Heart left ventricle (tissue), 16 donors: ENCODE measurements around the gene SULT1C2. TPM values are rescaled to one million over a fixed set of nuclear protein-coding genes. Genes with fewer than 3 reads are reported as not detected.
"Not testable (repeated sequence)": the region's sequence is repeated elsewhere in the genome, so short reads cannot be mapped to it uniquely, and the experiment has no call there.

Experiments
- ATAC-seq, 4 donors: fragments of 200-7000 bp; cut with Tn5 transposase; one replicate each; pipeline ENCODE4 v1.9.1; 2020 to 2022; ENCODE audit warnings: moderate library complexity in 4 of 4, mild to moderate bottlenecking in 3 of 4, moderate number of reproducible peaks in 1 of 4
- DNase-seq, 5 donors: peaks; one replicate each; pipeline ENCODE4 v3.0.0-alpha.2; 2020
- H3K27ac ChIP-seq, 12 donors: fragments of 200-600 bp; sonication (generic) in 4 of 12; one replicate each; pipeline versions ENCODE4 v1.5.0 to v1.8.0; 2016 to 2022; ENCODE audit warnings: mild to moderate bottlenecking in 2 of 12
- H3K27me3 ChIP-seq, 9 donors: fragments of 200-600 bp; sonication (generic) in 2 of 9; one replicate each; pipeline versions ENCODE4 v1.5.1 to v1.8.0; 2016 to 2022; ENCODE audit warnings: mild to moderate bottlenecking in 3 of 9
- H3K36me3 ChIP-seq, 9 donors: fragments of 200-600 bp; sonication (generic) in 2 of 9; one replicate each; pipeline versions ENCODE4 v1.5.0 to v1.8.0; 2018 to 2022; ENCODE audit warnings: mild to moderate bottlenecking in 2 of 9
- H3K4me1 ChIP-seq, 12 donors: fragments of 200-600 bp; sonication (generic) in 4 of 12; one replicate each; pipeline versions ENCODE4 v1.5.0 to v1.8.0; 2016 to 2022; ENCODE audit warnings: mild to moderate bottlenecking in 3 of 12
- H3K4me3 ChIP-seq, 12 donors: fragments of 200-600 bp; sonication (generic) in 4 of 12; one replicate each; pipeline versions ENCODE4 v1.5.0 to v1.8.0; 2017 to 2022; ENCODE audit warnings: mild to moderate bottlenecking in 9 of 12, moderate library complexity in 4 of 12
- H3K9me3 ChIP-seq, 12 donors: fragments of 200-600 bp; sonication (generic) in 4 of 12; one replicate each; pipeline versions ENCODE4 v1.5.0 to v1.8.0; 2016 to 2022; ENCODE audit warnings: mild to moderate bottlenecking in 1 of 12
- POLR2A ChIP-seq, 2 donors: fragments of 450-650 bp; IDR thresholded peaks; one replicate each; pipeline ENCODE4 v1.6.1; 2017; ENCODE audit warnings: antibody characterized with exemption in 2 of 2, mild to moderate bottlenecking in 2 of 2, moderate library complexity in 2 of 2
- WGBS, 4 donors: extraction: QIAGEN DNeasy Blood & Tissue Kit in 2 of 4; methylation state at CpG; one replicate each; pipeline versions ENCODE4 v1.1.5 to v1.1.7; 2013 to 2018; 5-methylcytosine and 5-hydroxymethylcytosine counted together
- intact Hi-C, 10 donors: fragments of 100-400 bp; cut with DNase I; formaldehyde crosslinking; loops; one replicate each; pipeline versions ENCODE4 v1.11.1 to v1.14.2; 2022
- polyA plus RNA-seq, 2 donors: library from polyadenylated mRNA; stranded (reverse); fragments of 200-250 nt; gene quantifications; one replicate each; pipeline ENCODE4 v1.2.3, GENCODE V29; 2013
- total RNA-seq, 9 donors: library from RNA; depleted of rRNA in 2 of 9; stranded (reverse); fragments of >200 nt in 2 of 9; fragmentation: NEBNext Ultra II Directional in 3 of 9; extraction: Animal tissue kit (Norgen Biotek cat#: 25700) in 3 of 9; gene quantifications; one replicate each; pipeline versions ENCODE4 v1.1.0 to v1.2.4, GENCODE V29; 2016 to 2023
- TF ChIP-seq, protein P1 (sequence below), 12 donors: fragments of 200-600 bp; sonication (generic) in 4 of 12; IDR thresholded peaks; one replicate each; pipeline versions ENCODE4 v1.5.0 to v1.8.0; 2018 to 2022; ENCODE audit warnings: antibody characterized with exemption in 12 of 12, mild to moderate bottlenecking in 5 of 12
- donor health status: ischemic (EF 13 %, LVEDD 7.1; RV severe dilation, severe dysfunction).
- donor health status: healthy with polysubstance abuse.
- donor health status: DM: no; HTN: yes; CAD: no.
- donor health status: DM: no; HTN: no; CAD: no.
- donor health status: ischemic (EF 25% LVEDD 6.9; RV normal size, moderate dysfunction).
- donor health status: ischemic (EF 25% LVEDD 5.7; RV mildly dilated, moderate dysfunction).
- donor health status: healthy.
- donor health status: DM: yes; HTN: yes; CAD: no.
- donor health status: ischemic (EF 35%, LVEDD 5.7; RV mildly dilated, moderate dysfunction).
- donor health status: nonischemic (EF 11% LVEDD 7.7; RV severe dilation, severe dysfunction).
- donor health status: DM: yes; HTN: yes; CAD: no.
- donor health status: PGD.
- donor health status: ischemic (EF 29% LVEDD 5.4; RV normal size, mild dysfunction).
- donor health status: nonischemic (EF 23%, LVEDD 6.1; RV moderate dilation, normal function).

Gene SULT1C2
- total and polyA plus RNA-seq, 11 donors = 0.16 to 2.9 (median 0.77) TPM; not detected in 3

DNA sequence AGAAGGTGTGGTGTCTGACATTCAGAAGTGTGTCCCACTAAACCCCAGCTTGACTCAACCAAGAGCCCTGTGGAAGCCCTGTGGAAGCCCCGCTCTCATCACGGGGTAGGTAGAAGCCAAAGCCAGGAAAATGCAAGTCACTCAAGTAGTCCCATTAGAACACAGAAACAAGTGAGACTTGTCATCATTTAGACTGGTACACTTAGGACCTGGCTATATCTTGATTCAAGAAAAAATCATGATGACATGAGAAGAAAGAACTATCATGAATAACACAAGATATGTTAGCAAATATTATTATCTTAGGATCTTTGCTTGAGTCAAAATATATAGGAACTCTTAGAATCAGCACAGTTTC is 60.9 kb downstream of the SULT1C2 start:
- no peak overlapping the region for H3K4me3 ChIP-seq
- H3K4me1 ChIP-seq = no peaks in the 10 kb centered on the region
- H3K36me3 ChIP-seq = no peaks in the 10 kb centered on the region
- 70 to 85% (median 82%) methylated on average over 2 of the region's 2 CpGs for WGBS, 4 donors
- DNase-seq = no peak
- intact Hi-C loops = loop anchor here in 2 of 10 donors (5.0 to 10.0 kb wide), 2 partner anchors 233 to 235 kb away; no protein-coding TSS in a partner anchor
- TF ChIP-seq POLR2A (IDR thresholded peaks at IDR 0.05) = no peak
- TF ChIP-seq, protein P1, sequence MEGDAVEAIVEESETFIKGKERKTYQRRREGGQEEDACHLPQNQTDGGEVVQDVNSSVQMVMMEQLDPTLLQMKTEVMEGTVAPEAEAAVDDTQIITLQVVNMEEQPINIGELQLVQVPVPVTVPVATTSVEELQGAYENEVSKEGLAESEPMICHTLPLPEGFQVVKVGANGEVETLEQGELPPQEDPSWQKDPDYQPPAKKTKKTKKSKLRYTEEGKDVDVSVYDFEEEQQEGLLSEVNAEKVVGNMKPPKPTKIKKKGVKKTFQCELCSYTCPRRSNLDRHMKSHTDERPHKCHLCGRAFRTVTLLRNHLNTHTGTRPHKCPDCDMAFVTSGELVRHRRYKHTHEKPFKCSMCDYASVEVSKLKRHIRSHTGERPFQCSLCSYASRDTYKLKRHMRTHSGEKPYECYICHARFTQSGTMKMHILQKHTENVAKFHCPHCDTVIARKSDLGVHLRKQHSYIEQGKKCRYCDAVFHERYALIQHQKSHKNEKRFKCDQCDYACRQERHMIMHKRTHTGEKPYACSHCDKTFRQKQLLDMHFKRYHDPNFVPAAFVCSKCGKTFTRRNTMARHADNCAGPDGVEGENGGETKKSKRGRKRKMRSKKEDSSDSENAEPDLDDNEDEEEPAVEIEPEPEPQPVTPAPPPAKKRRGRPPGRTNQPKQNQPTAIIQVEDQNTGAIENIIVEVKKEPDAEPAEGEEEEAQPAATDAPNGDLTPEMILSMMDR (IDR thresholded peaks at IDR 0.05) = no peak
- peaks cover 0 to 12% (median 0%) of the 10 kb centered on the region in 9 donors for H3K27me3 ChIP-seq
- no peak for ATAC-seq
- H3K9me3 ChIP-seq = no peaks in the 10 kb centered on the region
- no peak overlapping the region for H3K27ac ChIP-seq

GRCh38 chr2:108351889-108352288 is 63.2 kb downstream of the SULT1C2 start:
- peaks cover 0 to 8% (median 0%) of the 10 kb centered on the region in 9 donors for H3K27me3 ChIP-seq
- intact Hi-C loops = loop anchor here in 7 of 10 donors (2.0 to 5.0 kb wide), 2 partner anchors 230 to 233 kb away; no protein-coding TSS in a partner anchor
- ATAC-seq = no peak

DNA sequence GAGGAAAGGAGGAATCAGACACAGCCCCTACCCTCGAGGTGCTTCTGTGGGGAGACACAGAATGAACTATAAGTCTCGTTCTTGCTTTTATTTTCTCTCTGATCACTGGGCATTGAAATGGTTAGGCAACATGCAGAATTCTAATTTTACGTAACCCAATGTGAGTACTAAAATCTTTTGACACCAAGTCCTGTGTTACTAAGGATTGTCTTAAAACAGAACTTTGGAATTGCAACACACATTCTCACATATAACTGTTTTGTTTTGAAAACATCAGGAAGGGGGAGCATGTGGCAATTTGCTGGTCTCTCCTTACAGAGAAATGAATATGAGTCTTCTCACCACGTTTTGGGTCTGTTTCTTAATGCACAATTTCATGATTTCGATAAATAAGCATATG is 65.4 kb downstream of the SULT1C2 start:
- ATAC-seq = no peak
- no peaks in the 10 kb centered on the region for H3K4me1 ChIP-seq
- intact Hi-C loops = loop anchor here in 6 of 10 donors (5.0 kb wide), 1 partner anchor 228 kb away; no protein-coding TSS in a partner anchor
- H3K9me3 ChIP-seq = no peaks in the 10 kb centered on the region
- no peaks in the 10 kb centered on the region for H3K36me3 ChIP-seq
- H3K27ac ChIP-seq = no peak overlapping the region
- no peak overlapping the region for H3K4me3 ChIP-seq
- WGBS, 4 donors = 67 to 76% (median 72%) methylated on average over 5 of the region's 5 CpGs
- no peaks in the 10 kb centered on the region for H3K27me3 ChIP-seq
- no peak for DNase-seq
- TF ChIP-seq POLR2A (IDR thresholded peaks at IDR 0.05) = no peak

More at GRCh38 chr2:108351889-108352288, 63.2 kb downstream of the SULT1C2 start:
- TF ChIP-seq POLR2A (IDR thresholded peaks at IDR 0.05) = no peak
- TF ChIP-seq, protein P1 (IDR thresholded peaks at IDR 0.05) = no peak
- DNase-seq = no peak
- H3K36me3 ChIP-seq = no peaks in the 10 kb centered on the region
- H3K9me3 ChIP-seq = no peaks in the 10 kb centered on the region
- H3K4me3 ChIP-seq = no peak overlapping the region
- H3K4me1 ChIP-seq = no peaks in the 10 kb centered on the region
- no peak overlapping the region for H3K27ac ChIP-seq

DNA sequence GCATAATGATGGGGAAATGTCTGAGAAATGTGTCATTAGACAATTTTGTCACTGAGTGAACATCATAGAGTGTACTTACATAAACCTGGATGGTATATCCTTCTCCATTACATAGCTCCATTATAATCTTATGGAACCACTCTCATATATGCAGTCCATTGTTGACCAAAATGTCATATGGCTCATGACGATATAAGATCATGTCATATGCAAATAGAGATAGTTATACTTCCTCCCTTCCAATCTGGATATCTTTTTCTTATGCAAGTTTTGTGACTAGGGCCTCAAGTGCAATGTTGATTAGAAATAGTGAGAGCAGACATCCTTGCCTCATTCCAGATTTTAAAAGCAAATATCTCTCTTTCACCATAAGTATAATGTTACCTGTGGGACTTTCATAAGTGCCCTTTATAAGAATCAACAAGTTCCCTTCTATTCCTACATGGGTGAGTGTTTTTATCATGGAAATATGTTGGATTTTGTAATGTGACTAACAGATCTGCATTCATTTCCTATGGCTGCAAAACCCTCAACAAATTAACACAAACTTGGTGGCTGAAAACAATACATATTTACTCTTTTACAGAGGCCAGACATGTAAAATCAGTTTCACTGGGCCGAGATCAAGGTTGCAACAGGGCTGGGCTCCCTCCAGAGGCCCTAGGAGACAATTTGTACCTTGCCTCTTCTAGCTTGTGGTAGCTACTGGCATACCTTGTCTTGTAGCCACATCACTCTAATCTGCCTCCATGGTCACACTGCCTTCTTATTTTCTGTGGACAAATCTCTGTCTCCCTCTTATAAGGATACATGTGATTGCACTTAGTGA is 67.4 kb downstream of the SULT1C2 start:
- intact Hi-C loops = no loop called here
- TF ChIP-seq POLR2A (IDR thresholded peaks at IDR 0.05) = no peak
- TF ChIP-seq, protein P1 (IDR thresholded peaks at IDR 0.05) = no peak
- WGBS, 4 donors = 73 to 81% (median 76%) methylated on average over 2 of the region's 2 CpGs
- H3K27ac ChIP-seq = no peak overlapping the region
- H3K4me3 ChIP-seq = no peak overlapping the region
- ATAC-seq = no peak
- H3K4me1 ChIP-seq = no peaks in the 10 kb centered on the region
- no peaks in the 10 kb centered on the region for H3K27me3 ChIP-seq
- no peaks in the 10 kb centered on the region for H3K9me3 ChIP-seq
- no peaks in the 10 kb centered on the region for H3K36me3 ChIP-seq
- no peak for DNase-seq

- WGBS, 4 donors = 87 to 96% (median 92%) methylated on average over 1 of the region's 1 CpG
- H3K27ac ChIP-seq, intact Hi-C loops, H3K9me3 ChIP-seq, DNase-seq, H3K4me1 ChIP-seq, ATAC-seq, H3K36me3 ChIP-seq, H3K4me3 ChIP-seq, H3K27me3 ChIP-seq: not testable (repeated sequence)
Measured at GRCh38 chr2:108359336-108359735, 70.6 kb downstream of the SULT1C2 start.

Other genes with a start within 250 kb of the SULT1C2 start
- not detected for gene SULT1C3, start 48.9 kb upstream of the SULT1C2 start, total RNA-seq
- gene SULT1C3, start 48.9 kb upstream of the SULT1C2 start, polyA plus RNA-seq = not detected
- gene SULT1C4, start 89.1 kb downstream of the SULT1C2 start, total RNA-seq = 1 to 10 TPM; 1.2 to 5.5 (median 4.1) TPM
- gene SULT1C4, start 89.1 kb downstream of the SULT1C2 start, polyA plus RNA-seq = 1 to 10 TPM in 1 of 2 donors, under 1 TPM in 1; 0.95 to 3.0 TPM
- 10 to 100 TPM; 11.9 to 39.5 (median 25.1) TPM for gene GCC2, start 160.3 kb downstream of the SULT1C2 start, total RNA-seq
- gene GCC2, start 160.3 kb downstream of the SULT1C2 start, polyA plus RNA-seq = 10 to 100 TPM in 1 of 2 donors, 1 to 10 TPM in 1; 6.4 to 10.8 TPM
- 100 to 1,000 TPM in 2 of 9 donors, 10 to 100 TPM in 7; 65.8 to 136 (median 82.3) TPM for gene LIMS1, start 245.6 kb downstream of the SULT1C2 start, total RNA-seq
- gene LIMS1, start 245.6 kb downstream of the SULT1C2 start, polyA plus RNA-seq = 10 to 100 TPM; 21.3 to 38.1 TPM